ENCODE data around the gene UBE2E2.

Gene UBE2E2

DNA sequence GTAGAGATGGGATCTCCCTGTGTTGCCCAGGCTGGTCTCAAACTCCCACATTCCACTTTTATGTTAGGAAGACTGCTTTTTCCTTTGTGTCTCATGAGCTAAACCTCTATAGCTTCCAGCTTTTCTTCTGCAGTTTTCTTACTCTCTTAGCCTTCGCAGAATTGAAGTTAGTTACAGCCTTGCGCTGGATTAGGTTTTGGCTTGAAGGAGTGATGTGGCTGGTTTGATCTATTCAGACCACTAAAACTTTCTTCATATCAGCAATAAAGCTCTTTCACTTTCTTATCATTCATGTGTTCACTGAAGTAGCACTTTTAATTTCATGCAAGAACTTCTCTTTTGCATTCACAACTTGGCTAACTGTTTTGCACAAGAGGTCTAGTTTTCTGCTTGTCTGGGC lies 254.6 kb downstream of the UBE2E2 start:
- in situ Hi-C loops (cut with MboI; ENCODE audit: low pct_unique_long_range_greater_than_20kb, low sequenced_read_pairs, unreplicated experiment), result no loop called here
- TF ChIP-seq, protein P1, sequence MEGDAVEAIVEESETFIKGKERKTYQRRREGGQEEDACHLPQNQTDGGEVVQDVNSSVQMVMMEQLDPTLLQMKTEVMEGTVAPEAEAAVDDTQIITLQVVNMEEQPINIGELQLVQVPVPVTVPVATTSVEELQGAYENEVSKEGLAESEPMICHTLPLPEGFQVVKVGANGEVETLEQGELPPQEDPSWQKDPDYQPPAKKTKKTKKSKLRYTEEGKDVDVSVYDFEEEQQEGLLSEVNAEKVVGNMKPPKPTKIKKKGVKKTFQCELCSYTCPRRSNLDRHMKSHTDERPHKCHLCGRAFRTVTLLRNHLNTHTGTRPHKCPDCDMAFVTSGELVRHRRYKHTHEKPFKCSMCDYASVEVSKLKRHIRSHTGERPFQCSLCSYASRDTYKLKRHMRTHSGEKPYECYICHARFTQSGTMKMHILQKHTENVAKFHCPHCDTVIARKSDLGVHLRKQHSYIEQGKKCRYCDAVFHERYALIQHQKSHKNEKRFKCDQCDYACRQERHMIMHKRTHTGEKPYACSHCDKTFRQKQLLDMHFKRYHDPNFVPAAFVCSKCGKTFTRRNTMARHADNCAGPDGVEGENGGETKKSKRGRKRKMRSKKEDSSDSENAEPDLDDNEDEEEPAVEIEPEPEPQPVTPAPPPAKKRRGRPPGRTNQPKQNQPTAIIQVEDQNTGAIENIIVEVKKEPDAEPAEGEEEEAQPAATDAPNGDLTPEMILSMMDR (IDR thresholded peaks at IDR 0.05; ENCODE audit: extremely low read depth, insufficient read depth, missing control alignments), result no peak
- no peak for DNase-seq (ENCODE audit: low spot score)

DNA sequence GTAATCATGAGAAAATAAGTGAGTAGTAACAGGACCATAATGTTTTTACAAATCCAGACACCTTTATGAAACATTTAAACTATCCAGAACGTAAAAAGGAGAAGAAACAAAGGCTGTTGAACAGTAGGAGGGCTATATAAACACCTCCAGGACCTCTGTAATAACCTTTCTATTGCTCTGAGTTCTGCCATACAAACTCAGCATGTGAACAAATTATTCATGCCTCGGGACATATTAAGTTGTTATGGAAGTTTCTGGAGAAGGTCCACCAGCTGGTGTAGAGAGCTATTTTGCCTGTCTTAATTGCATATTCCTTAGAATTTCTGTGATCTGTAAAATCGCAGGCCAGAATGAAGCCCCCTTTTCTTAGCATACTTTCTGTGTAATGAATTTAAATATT lies 256.3 kb downstream of the UBE2E2 start:
- TF ChIP-seq, protein P1 (IDR thresholded peaks at IDR 0.05; ENCODE audit: extremely low read depth, insufficient read depth, missing control alignments), result no peak
- in situ Hi-C loops (cut with MboI; ENCODE audit: low pct_unique_long_range_greater_than_20kb, low sequenced_read_pairs, unreplicated experiment), result no loop called here
- no peak for DNase-seq (ENCODE audit: low spot score)

DNA sequence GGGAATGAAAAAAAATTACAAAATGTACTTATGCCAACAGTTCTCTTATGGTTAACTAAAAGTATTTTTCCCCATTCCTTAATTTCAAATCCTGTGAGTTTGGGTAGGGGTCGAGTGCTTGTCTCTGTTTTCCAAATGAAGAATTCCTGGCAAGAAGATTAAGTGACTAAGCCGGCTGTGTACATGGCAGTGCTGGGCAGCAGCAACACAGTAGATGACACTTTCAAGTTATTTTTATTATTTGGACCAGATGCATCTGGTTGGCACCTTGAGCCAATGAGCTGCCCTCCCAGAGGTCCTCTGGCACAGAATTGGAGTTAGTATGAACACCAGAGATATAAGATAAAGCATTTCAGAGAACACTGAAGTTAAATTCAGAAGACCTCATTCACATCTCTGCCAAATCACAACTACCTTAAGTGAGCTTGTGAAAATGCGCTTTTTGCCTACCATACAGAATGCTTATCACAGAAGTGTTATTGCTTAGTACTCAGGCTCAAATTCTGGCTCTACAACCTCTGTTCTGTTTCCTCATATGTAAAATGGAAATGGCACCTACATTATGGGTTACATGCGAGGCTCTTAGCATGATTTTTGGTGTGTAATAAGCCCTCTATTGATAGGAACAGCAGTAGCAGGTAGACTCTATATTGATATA lies 256.9 kb downstream of the UBE2E2 start:
- no peak for DNase-seq (ENCODE audit: low spot score)

DNA sequence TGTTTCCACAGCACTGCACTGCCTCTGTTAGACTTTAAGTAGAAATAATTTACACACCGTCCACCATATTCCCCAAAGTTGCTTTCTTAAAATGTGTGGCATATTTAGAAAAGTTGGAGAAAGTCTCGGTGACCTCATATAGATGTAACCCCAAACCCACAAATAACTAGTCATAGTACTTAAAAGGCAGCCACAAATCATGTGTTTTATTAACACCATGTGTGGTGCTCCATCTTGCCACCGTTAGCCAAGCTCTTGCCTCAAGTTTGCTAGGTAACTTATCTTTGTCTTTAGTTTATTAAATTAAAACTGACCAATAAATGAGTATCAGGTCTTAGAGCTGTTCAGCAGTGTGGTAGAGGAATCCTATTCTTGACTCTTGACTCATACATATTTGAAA lies 257.9 kb downstream of the UBE2E2 start:
- in situ Hi-C loops (cut with MboI; ENCODE audit: low pct_unique_long_range_greater_than_20kb, low sequenced_read_pairs, unreplicated experiment), result no loop called here
- TF ChIP-seq, protein P1 (IDR thresholded peaks at IDR 0.05; ENCODE audit: extremely low read depth, insufficient read depth, missing control alignments), result no peak
- DNase-seq (ENCODE audit: low spot score), result no peak

More for the DNA sequence above, 256.9 kb downstream of the UBE2E2 start:
- in situ Hi-C loops (cut with MboI; ENCODE audit: low pct_unique_long_range_greater_than_20kb, low sequenced_read_pairs, unreplicated experiment), result no loop called here
- TF ChIP-seq, protein P1 (IDR thresholded peaks at IDR 0.05; ENCODE audit: extremely low read depth, insufficient read depth, missing control alignments), result no peak

DNA sequence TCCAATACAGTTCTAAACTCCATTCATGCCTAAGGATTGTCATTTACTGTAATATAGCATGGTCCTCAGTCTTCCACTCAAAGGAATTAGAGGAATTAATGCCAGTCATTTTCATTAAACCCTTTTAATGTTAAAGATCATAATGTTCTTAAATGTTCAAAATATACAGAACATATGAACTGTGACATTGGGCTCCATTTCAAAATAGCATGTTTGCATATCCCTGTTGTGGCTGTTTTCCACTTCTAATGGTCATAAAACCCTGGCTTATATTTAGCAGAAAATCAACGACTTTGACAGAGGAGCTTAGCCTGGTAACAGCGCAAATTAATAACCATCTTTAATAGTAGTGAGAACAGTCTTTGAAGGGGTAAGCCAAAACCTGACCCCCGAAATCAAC lies 260.7 kb downstream of the UBE2E2 start:
- in situ Hi-C loops (cut with MboI; ENCODE audit: low pct_unique_long_range_greater_than_20kb, low sequenced_read_pairs, unreplicated experiment), result no loop called here
- TF ChIP-seq, protein P1 (IDR thresholded peaks at IDR 0.05; ENCODE audit: extremely low read depth, insufficient read depth, missing control alignments), result no peak

DNA sequence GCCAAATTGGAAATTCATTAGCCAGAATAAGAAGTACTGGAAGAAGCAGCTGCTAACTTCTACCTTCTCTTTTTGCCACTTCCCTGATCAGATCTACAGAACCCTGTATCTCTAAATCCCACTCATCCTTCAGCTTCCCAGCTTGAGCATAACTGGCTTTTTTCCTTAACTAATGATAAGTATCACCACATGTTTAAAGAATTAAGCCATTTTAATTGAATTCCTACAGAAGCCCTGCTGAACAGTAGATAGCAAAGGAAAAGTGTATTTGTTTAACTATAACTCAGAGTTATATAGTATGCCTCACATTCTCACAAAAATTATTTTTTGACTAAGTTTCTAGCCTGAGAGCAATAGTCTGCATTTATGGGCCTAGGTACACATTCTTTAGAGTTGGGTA lies 262.4 kb downstream of the UBE2E2 start:
- DNase-seq (ENCODE audit: low spot score), result no peak
- in situ Hi-C loops (cut with MboI; ENCODE audit: low pct_unique_long_range_greater_than_20kb, low sequenced_read_pairs, unreplicated experiment), result no loop called here
- TF ChIP-seq, protein P1 (IDR thresholded peaks at IDR 0.05; ENCODE audit: extremely low read depth, insufficient read depth, missing control alignments), result no peak

More for the DNA sequence above, 260.7 kb downstream of the UBE2E2 start:
- no peak for DNase-seq (ENCODE audit: low spot score)
